Measurements from ENCODE around the gene EIF2B5.
"Not testable (repeated sequence)": the region's sequence is repeated elsewhere in the genome, so short reads cannot be mapped to it uniquely, and the experiment has no call there.

EIF2B5 gene

GRCh38 chr3:184154885-184155643, 19.9 kb downstream of the EIF2B5 start, which contains the start of gene DVL3:
TSS of gene DVL3 (plus strand) at chr3:184155377. CDS start at chr3:184155636, 259 bp downstream.
- DNase-seq (ENCODE audit: low read depth, low spot score) = peak; percentile 64
- TF ChIP-seq, protein P1, sequence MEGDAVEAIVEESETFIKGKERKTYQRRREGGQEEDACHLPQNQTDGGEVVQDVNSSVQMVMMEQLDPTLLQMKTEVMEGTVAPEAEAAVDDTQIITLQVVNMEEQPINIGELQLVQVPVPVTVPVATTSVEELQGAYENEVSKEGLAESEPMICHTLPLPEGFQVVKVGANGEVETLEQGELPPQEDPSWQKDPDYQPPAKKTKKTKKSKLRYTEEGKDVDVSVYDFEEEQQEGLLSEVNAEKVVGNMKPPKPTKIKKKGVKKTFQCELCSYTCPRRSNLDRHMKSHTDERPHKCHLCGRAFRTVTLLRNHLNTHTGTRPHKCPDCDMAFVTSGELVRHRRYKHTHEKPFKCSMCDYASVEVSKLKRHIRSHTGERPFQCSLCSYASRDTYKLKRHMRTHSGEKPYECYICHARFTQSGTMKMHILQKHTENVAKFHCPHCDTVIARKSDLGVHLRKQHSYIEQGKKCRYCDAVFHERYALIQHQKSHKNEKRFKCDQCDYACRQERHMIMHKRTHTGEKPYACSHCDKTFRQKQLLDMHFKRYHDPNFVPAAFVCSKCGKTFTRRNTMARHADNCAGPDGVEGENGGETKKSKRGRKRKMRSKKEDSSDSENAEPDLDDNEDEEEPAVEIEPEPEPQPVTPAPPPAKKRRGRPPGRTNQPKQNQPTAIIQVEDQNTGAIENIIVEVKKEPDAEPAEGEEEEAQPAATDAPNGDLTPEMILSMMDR (IDR thresholded peaks at IDR 0.05; ENCODE audit: low read depth, low read length) = no peak
- H3K4me3 ChIP-seq (ENCODE audit: low read depth, low read length) = peak within 1 kb of the TSS; percentile 98
- in situ Hi-C loops (cut with HindIII; ENCODE audit: low sequenced_read_pairs) = no loop called here

GRCh38 chr3:184155644-184156521, 20.7 kb downstream of the EIF2B5 start:
- DNase-seq (ENCODE audit: low read depth, low spot score) = peak; percentile 42
- TF ChIP-seq, protein P1 (IDR thresholded peaks at IDR 0.05; ENCODE audit: low read depth, low read length) = no peak
- peak overlapping the region; percentile 98 for H3K4me3 ChIP-seq (ENCODE audit: low read depth, low read length)
- in situ Hi-C loops (cut with HindIII; ENCODE audit: low sequenced_read_pairs) = no loop called here

DNA sequence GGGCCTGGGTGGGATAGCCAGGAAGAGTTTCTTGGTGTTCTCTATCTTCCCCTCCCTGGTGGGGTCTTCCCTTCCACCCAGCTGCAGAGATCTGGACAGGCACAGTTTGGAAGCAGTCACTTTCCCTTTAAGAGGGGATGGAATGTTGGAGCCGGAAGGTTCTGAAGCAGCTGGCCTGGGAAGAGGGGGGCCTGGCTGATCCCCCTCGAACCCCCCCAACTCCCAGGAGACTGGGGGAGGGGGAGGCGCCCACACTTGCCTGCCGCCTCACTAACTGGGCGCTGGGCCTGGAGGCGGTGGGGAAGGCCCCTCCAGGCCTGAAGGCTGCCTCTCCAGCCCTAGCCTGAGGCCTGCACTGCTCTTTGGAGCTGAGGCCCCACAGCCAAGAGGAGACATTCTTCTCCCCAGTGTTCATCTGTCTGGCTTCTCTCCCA, 21.4 kb downstream of the EIF2B5 start:
- DNase-seq (ENCODE audit: low read depth, low spot score) = peak; percentile 53
- TF ChIP-seq, protein P1 (IDR thresholded peaks at IDR 0.05; ENCODE audit: low read depth, low read length) = no peak
- in situ Hi-C loops (cut with HindIII; ENCODE audit: low sequenced_read_pairs) = no loop called here

GRCh38 chr3:184157206-184157605, 22.0 kb downstream of the EIF2B5 start:
- DNase-seq (ENCODE audit: low read depth, low spot score) = no peak

More for the DNA sequence above, 21.4 kb downstream of the EIF2B5 start:
- H3K4me3 ChIP-seq (ENCODE audit: low read depth, low read length) = peak overlapping the region; percentile 98

DNA sequence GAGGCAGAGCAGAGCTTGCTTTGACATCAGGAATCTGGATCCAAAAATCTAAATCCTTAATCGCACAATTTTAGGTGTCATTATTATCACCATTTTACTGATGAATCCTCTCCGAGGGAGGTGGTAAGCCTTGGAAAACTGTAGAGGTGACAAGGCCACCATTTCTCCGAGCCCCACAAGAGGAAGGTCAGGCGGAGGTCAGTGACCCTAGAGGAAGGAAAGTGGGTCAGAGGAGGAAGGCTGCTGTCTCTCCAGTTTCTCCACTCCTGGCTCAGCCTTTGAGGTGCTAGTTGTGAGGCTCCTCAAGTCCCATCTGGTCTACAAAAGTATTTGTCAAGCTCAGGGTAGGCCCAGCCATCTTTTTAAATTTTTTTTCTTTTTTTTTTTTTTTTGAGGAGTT, 23.2 kb downstream of the EIF2B5 start:
- TF ChIP-seq, protein P1 (IDR thresholded peaks at IDR 0.05; ENCODE audit: low read depth, low read length) = no peak
- H3K4me3 ChIP-seq (ENCODE audit: low read depth, low read length) = no peak overlapping the region

More at GRCh38 chr3:184157206-184157605, 22.0 kb downstream of the EIF2B5 start:
- H3K4me3 ChIP-seq (ENCODE audit: low read depth, low read length) = peak overlapping the region; percentile 98
- in situ Hi-C loops (cut with HindIII; ENCODE audit: low sequenced_read_pairs) = no loop called here
- TF ChIP-seq, protein P1 (IDR thresholded peaks at IDR 0.05; ENCODE audit: low read depth, low read length) = no peak

DNA sequence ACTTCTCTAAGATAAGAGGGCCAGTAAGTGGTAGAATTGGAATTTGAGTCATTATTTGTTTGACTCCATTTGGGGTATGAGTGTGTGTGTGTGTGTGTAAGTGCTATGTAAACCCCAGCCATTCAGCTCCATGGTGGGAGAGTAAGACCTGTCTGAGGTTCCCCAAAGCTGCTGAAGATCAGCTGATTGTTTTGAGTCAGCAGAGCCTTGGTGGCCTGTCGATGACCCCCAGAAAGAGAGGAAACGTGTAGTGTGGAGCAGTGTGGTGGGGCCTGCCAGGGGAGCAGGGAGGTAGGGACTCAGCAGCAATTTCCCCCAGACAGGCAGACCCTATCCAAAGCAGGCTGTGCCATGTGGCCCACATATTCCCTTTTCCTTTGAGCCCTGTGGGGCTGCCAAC, 25.3 kb downstream of the EIF2B5 start:
- TF ChIP-seq, protein P1 (IDR thresholded peaks at IDR 0.05; ENCODE audit: low read depth, low read length) = no peak
- peak; percentile 61 for DNase-seq (ENCODE audit: low read depth, low spot score)
- in situ Hi-C loops (cut with HindIII; ENCODE audit: low sequenced_read_pairs) = no loop called here
- H3K4me3 ChIP-seq (ENCODE audit: low read depth, low read length) = no peak overlapping the region

More for the DNA sequence above, 23.2 kb downstream of the EIF2B5 start:
- DNase-seq (ENCODE audit: low read depth, low spot score) = no peak
- in situ Hi-C loops (cut with HindIII; ENCODE audit: low sequenced_read_pairs) = no loop called here

DNA sequence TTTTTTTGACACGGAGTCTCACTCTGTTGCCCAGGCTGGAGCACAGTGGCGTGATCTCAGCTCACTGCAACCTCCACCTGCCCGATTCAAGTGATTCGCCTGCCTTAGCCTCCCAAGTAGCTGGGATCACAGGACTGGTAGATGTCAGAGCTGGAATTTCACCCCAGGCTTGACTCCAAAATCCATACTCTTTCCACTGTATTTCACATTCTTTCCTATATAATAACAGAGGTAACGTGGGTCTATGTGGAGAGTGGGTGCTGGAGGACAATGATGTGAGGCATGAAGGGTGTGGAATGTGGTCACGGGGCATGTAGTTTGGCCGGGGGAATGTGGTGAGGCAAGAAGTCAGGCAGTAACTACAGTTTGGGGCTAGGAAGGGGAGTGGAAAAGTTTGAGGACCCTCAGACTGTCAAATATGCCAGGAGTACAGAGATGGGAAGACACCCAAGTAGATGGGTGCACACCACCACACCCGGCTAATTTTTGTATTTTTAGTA, 27.5 kb downstream of the EIF2B5 start:
- in situ Hi-C loops (cut with HindIII; ENCODE audit: low sequenced_read_pairs); DNase-seq (ENCODE audit: low read depth, low spot score); H3K4me3 ChIP-seq (ENCODE audit: low read depth, low read length): not testable (repeated sequence)

Data from astrocyte of the spinal cord (primary cell).